Sigmoid colon (tissue), 4 donors: ENCODE measurements around the gene ANXA2R.

Experiments used
- CTCF ChIP-seq, 4 experiments: fragments of 450-650 bp in 3 of 4; fragments of 200-600 bp in 1 of 4; IDR thresholded peaks; one replicate each; pipeline ENCODE4 v1.5.1; 2016 to 2019; ENCODE audit warnings: antibody characterized with exemption in 4 of 4, mild to moderate bottlenecking in 3 of 4, moderate library complexity in 2 of 4
- EP300 ChIP-seq, 4 donors: sonication (generic); formaldehyde crosslinking; IDR thresholded peaks; one replicate each; pipeline ENCODE4 v1.6.1; 2017; ENCODE audit warnings: antibody characterized with exemption in 4 of 4
- POLR2A ChIP-seq, 2 donors: fragments of 450-650 bp; IDR thresholded peaks; one replicate each; pipeline ENCODE4 v1.6.1; 2016; ENCODE audit warnings: antibody characterized with exemption in 2 of 2, mild to moderate bottlenecking in 2 of 2, moderate library complexity in 2 of 2
- POLR2AphosphoS5 ChIP-seq, 4 donors: sonication (generic); formaldehyde crosslinking; IDR thresholded peaks; one replicate each; pipeline ENCODE4 v1.6.1; 2017; ENCODE audit warnings: antibody characterized with exemption in 4 of 4

- peak in 2 of 4 experiments; percentile 37 for TF ChIP-seq CTCF (IDR thresholded peaks at IDR 0.05)
- no peak for TF ChIP-seq POLR2AphosphoS5 (IDR thresholded peaks at IDR 0.05)
- TF ChIP-seq POLR2A (IDR thresholded peaks at IDR 0.05), result no peak
- no peak for TF ChIP-seq EP300 (IDR thresholded peaks at IDR 0.05)
Measured at GRCh38 chr5:43073597-43074546, 33.8 kb upstream of the ANXA2R start.
